ENCODE data around the gene INHA.

INHA gene

DNA sequence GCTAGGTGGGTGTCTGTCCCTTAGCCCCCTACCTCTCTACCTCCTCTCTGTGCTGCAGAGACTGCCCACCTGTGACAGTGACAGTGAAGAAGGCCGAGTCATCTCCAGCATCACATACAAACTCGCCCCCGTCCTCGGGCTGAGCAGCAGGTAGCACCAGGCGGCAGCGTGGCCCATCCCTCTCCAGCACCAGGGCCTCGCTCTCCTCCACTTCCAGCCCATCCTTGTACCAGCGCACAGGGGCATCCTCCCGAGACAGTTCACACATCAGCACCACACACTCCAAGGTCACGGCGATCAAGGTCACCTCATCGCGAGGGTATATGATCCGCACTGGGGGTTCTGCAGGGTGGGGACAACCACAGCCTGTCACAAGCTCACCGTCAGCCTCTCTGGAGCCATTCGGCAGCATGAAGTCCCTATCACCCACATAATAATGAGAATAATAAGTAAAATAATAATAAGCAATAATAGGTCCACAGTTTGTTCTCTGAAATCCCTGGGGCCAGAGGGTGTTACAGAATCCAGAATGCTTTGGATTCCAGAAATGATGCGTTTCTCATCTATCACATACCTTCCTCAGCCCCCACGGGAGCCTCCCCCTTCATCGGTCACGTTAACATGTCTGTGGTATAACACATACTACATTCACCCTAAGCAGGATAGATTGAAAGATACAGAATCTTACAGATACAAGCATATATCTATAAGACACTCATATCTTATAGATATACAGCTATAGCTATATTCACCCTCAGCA lies 12.8 kb upstream of the INHA start:
- no peak for DNase-seq (ENCODE audit: low read depth)

DNA sequence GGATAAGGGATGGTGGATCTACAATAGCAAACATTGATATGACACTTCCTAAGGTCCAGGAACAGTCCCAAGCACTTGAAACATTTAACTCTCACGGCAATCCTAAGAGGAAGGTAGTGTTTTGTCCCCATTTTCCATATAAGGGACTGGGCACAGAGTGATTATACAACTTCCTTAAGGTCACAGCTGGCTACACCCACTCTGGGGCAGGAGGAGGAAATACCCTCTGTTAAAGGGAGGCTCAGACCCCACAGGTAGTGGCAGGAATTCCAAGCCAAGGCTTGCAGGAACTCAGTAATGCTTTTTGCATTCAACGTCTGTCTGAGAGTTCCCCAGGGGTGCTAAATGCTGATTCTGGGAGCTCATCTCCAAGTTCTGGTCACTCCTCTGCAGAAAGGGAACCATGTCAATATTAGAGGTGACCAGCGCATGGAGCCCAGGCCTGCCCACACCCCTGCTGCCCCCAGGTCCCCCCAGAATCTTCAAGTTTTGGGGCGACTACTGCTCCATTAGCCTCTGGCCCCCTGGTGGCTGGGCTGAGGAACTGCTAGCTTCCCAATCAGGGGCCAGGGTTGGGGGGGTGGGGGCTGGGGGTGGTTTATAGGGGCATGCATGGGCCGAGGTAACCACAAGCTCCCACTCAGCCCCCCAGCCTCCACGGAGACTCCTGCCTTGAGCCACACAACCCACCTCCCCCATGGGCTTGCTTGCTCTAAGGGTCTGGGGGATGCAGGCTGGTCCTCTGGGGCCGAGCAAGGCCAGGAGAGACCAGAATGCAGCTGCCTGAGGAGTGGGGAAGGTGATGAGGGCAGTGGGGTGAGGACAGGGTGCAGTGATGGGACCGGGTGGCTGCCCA lies 11.8 kb upstream of the INHA start:
- DNase-seq (ENCODE audit: low read depth), result no peak

DNA sequence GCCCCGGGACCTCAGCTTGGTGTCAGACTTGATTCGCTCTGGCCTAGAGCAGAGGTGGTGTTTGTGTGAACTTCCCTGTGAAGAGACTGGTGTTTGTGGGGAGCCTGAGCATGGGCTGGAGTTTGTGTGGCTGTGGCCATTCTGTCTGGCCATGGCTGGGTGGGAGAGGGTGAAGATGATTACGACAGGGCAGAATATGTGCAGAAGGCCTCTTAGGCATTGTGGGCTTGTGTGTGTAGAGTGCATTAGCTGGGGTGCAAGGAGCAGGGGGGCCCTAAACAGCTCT lies 11.3 kb upstream of the INHA start:
- no peak for DNase-seq (ENCODE audit: low read depth)

- DNase-seq (ENCODE audit: low read depth), result no peak
Measured at GRCh38 chr2:219561179-219562048, 10.7 kb upstream of the INHA start.

- no peak for DNase-seq (ENCODE audit: low read depth)
Measured at GRCh38 chr2:219562049-219563020, 9.8 kb upstream of the INHA start.

- no peak for DNase-seq (ENCODE audit: low read depth)
Measured at GRCh38 chr2:219563271-219563928, 8.7 kb upstream of the INHA start.

- DNase-seq (ENCODE audit: low read depth), result no peak
Measured at GRCh38 chr2:219565130-219566080, 6.7 kb upstream of the INHA start.

DNA sequence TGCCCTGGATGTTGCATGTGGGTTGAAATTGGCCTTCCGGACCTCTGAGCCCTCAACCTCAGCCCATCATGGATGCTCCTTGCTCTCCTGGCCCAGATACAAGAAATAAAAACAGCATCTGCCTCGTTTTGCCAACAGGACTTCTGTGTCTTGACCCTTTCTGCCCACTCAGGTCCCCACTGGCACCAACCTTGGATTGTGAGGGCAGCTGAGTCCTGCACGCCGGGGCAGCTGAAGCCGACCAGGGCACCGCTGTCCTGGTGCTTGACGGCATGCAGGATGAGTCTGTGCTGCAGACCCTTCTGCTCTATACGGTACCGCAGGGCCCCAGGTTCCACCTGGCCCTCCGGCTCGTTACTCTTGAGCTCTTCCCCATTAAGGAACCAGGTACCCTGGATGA lies 5.5 kb upstream of the INHA start:
- DNase-seq (ENCODE audit: low read depth), result no peak

DNA sequence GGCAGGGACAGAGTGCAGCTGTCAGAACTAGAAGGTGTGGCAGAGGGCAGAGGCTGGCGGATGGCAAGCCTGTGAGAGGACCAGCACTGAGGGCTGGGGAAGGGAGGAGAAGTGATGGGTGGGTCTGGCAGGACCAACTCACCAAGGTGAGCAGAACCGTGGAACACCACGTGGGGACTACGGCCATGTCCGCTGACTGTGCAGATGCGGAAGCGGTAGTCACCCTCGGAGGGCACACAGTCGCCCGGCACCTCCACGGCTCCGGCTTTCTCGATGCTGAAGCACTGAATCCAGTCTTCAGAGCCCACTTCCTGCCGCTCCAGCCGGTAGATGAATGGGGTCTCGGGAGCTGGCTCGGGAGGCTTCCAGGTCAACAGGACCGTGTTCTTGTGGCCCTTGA lies 5.0 kb upstream of the INHA start:
- no peak for DNase-seq (ENCODE audit: low read depth)

- no peak for DNase-seq (ENCODE audit: low read depth)
Measured at GRCh38 chr2:219567791-219568361, 4.2 kb upstream of the INHA start.

- DNase-seq (ENCODE audit: low read depth), result no peak
Measured at GRCh38 chr2:219569041-219569440, 3.1 kb upstream of the INHA start.

DNA sequence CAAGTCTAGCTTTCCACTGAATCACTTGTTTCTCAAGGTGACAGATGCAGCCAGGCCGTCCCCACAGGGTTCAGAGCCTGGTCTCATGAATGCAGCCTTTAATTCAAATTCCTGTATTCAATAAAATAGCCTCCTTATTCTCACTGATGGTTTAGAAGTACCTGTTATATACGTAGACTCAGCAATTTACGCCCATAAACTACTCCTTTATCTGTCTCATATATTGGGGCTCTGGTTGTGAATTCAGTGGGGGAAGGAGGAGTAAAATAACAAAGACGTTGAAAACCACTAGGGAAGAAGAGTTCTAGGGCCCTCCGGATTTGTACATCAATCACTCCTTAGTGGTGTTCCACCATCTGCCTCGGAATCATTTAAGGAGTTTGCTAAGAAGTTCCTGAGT lies 2.5 kb upstream of the INHA start:
- no peak for DNase-seq (ENCODE audit: low read depth)

GRCh38 chr2:219570194-219570923 lies 1.8 kb upstream of the INHA start:
- DNase-seq (ENCODE audit: low read depth), result peak; percentile 31

DNA sequence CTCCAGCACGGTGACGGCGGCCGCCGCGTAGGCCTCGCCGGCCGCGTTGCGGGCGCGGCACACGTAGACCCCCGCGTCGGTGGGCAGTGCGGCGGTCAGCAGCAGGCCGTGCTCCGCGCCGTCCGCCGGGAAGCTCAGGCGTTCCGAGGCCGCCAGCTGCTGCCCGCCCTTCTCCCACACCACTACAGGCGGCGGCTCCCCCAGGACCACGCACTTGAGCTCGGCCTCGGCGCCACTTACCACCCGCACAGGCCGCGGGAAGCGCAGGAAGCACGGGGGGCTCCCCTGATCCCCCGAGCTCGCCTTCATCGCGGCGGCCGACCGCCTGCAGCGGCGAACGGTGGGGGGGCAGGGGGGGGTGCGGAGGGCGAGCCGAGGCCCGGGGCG lies 1.2 kb upstream of the INHA start:
- peak; percentile 33 for DNase-seq (ENCODE audit: low read depth)

DNA sequence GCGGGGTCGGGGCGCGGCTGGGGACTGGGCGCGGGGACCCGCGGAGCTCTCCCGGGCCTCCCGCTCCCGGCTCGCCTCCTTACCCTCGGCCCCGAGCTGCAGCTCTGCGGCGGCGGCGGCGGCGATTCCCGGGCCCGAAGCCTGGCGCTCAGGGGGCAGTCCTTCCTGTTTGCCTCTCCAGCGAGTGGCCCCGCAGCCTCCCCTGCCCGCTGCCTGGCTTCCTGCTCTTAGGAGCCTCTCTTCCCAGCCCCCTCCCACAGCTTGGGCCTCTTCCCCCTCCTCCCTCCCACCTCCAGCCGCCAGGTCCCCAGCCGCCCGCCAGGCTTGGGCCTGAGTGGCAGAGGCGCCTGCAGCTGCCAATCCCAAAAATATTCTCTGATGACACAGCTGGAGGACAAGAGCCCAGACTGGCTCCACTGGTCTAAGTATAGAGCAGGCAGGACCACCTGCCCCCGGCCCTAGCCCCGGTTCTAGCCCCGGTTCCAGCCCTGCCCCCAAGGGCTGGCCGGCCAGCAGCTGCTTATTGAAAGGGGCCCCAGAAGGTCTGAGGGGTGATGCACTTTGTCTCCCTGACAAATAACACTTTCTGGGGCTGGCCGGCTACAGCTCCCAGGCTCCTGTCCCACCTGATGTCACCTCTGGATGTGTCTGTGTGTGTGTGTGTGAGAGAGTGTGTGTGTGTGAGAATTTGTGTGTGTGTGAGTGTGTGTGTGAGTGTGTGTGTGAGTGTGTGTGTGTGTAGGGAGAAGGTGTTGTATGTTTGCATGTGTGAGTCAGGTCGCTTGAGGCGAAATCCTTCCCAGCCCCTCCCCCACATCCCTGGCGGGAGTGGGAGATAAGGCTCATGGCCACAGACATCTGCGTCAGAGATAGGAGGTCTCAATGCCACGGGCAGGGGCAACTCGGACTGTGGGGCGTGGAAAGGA lies 536 bp upstream of the INHA start, which contains the start of gene OBSL1:
OBSL1 (minus strand) TSS at position 229 of the 926 bp plus-strand sequence. CDS start 307 bp downstream, outside the sequence.
- DNase-seq (ENCODE audit: low read depth), result peak; percentile 70

GRCh38 chr2:219573166-219573565 lies 1.1 kb downstream of the INHA start:
- no peak for DNase-seq (ENCODE audit: low read depth)
